Fibroblast of villous mesenchyme (primary cell): ENCODE results near the gene INPP5A. TPM values are rescaled to one million over a fixed set of nuclear protein-coding genes. Genes with fewer than 3 reads are reported as not detected.

ENCODE experiments used
- DNase-seq: peaks from one replicate; pipeline ENCODE4 v3.0.0-alpha.2; 2010; ENCODE audit warnings: low read depth
- H3K4me3 ChIP-seq: 2 replicates; pipeline ENCODE4 v1.5.1; 2011; ENCODE audit warnings: low read depth, mild to moderate bottlenecking, low read length
- total RNA-seq: library from RNA; depleted of rRNA; stranded (reverse); fragments of >200 nt; gene quantifications from 2 replicates; pipeline ENCODE4 v1.2.3, GENCODE V29; 2012
- TF ChIP-seq, protein P1 (sequence below): IDR thresholded peaks from 2 replicates; pipeline ENCODE4 v1.5.1; 2012; ENCODE audit warnings: low read depth, mild to moderate bottlenecking, low read length; ENCODE audit not compliant: insufficient read depth

Gene INPP5A
- total RNA-seq, 1 donor = 33.2 TPM

DNA sequence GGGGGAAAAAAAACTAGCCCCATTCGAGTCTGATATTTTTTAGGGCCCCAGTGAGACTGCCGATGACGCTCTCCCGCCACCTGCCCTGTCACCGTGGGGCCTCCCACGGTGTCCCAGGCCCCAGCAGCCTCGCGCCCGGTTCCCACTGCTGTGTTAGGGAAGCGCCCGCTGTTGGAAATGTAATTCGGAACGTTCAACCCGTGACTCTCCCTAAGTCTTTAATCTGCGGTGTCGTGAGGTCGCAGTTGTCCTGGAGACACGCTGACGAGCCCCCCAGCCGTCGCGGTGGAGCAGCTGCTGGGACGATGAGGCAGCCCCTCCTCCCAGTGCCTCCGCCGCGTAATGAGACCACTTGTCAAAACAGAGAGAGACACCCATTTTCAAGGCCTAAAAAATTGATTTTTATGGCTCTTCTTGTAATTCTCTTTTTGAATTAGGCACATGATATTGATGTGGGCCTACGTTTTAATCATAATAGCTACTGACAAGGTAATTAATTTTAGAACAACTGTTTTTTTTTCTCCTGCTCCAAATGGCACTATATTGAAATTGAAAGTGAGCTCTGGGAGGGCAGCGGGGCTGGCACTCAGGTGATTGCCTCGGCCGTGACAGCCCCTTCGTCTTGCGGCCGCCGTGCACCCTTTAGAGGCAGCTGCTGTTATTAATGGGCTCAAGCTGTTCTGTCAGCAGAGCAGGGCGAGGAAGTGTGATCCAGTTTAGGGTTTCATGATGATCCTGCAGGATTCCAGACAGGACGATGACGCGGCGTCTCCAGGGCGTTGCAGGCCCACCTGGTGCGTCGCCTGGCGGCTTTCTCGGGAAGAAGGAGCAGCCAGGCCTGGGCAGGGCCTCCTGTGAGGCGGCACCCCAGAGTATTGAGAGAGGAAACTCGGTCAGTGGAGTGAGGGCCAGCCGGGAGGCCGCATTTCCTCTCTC lies 185.1 kb downstream of the INPP5A start:
- TF ChIP-seq, protein P1, sequence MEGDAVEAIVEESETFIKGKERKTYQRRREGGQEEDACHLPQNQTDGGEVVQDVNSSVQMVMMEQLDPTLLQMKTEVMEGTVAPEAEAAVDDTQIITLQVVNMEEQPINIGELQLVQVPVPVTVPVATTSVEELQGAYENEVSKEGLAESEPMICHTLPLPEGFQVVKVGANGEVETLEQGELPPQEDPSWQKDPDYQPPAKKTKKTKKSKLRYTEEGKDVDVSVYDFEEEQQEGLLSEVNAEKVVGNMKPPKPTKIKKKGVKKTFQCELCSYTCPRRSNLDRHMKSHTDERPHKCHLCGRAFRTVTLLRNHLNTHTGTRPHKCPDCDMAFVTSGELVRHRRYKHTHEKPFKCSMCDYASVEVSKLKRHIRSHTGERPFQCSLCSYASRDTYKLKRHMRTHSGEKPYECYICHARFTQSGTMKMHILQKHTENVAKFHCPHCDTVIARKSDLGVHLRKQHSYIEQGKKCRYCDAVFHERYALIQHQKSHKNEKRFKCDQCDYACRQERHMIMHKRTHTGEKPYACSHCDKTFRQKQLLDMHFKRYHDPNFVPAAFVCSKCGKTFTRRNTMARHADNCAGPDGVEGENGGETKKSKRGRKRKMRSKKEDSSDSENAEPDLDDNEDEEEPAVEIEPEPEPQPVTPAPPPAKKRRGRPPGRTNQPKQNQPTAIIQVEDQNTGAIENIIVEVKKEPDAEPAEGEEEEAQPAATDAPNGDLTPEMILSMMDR = no peak
- DNase-seq = no peak
- H3K4me3 ChIP-seq = no peak overlapping the region

- H3K4me3 ChIP-seq = no peak overlapping the region
- TF ChIP-seq, protein P1 = no peak
Measured at GRCh38 chr10:132723330-132723970, 185.9 kb downstream of the INPP5A start.

DNA sequence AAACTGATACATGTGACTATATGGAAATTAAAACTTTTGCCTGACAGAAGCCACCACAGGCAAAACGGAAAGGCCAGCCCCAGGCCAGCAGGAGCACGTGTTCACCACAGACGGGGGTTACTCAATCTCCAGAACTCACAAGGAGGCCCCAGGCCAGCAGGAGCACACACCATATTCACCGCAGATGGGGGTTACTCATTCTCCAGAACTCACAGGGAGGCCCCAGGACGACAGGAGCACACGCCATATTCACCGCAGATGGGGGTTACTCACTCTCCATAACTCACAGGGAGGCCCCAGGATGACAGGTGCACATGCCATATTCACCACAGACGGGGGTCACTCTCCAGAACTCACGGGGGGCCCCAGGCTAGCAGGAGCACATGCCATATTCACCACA lies 186.9 kb downstream of the INPP5A start:
- TF ChIP-seq, protein P1 = no peak
- peak; percentile 33 for DNase-seq
- no peak overlapping the region for H3K4me3 ChIP-seq

More at GRCh38 chr10:132723330-132723970, 185.9 kb downstream of the INPP5A start:
- no peak for DNase-seq

GRCh38 chr10:132725202-132725601 lies 187.6 kb downstream of the INPP5A start:
- no peak overlapping the region for H3K4me3 ChIP-seq
- TF ChIP-seq, protein P1 = no peak
- DNase-seq = no peak

GRCh38 chr10:132726194-132726593 lies 188.6 kb downstream of the INPP5A start:
- TF ChIP-seq, protein P1 = no peak
- DNase-seq = no peak
- H3K4me3 ChIP-seq = no peak overlapping the region

- no peak overlapping the region for H3K4me3 ChIP-seq
- TF ChIP-seq, protein P1 = no peak
- no peak for DNase-seq
Measured at GRCh38 chr10:132726951-132727350, 189.4 kb downstream of the INPP5A start.
